GM18867 (cell line): ENCODE data around the gene TIPIN.
"Not testable (repeated sequence)": the region's sequence is repeated elsewhere in the genome, so short reads cannot be mapped to it uniquely, and the experiment has no call there.

Experiments
- ATAC-seq: cut with Tn5 transposase; IDR thresholded peaks from one replicate; pipeline ENCODE4 v1.9.1; 2021; ENCODE audit warnings: mild to moderate bottlenecking, moderate library complexity; ENCODE audit not compliant: unreplicated experiment

The TIPIN gene, protein sequence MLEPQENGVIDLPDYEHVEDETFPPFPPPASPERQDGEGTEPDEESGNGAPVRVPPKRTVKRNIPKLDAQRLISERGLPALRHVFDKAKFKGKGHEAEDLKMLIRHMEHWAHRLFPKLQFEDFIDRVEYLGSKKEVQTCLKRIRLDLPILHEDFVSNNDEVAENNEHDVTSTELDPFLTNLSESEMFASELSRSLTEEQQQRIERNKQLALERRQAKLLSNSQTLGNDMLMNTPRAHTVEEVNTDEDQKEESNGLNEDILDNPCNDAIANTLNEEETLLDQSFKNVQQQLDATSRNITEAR

DNA sequence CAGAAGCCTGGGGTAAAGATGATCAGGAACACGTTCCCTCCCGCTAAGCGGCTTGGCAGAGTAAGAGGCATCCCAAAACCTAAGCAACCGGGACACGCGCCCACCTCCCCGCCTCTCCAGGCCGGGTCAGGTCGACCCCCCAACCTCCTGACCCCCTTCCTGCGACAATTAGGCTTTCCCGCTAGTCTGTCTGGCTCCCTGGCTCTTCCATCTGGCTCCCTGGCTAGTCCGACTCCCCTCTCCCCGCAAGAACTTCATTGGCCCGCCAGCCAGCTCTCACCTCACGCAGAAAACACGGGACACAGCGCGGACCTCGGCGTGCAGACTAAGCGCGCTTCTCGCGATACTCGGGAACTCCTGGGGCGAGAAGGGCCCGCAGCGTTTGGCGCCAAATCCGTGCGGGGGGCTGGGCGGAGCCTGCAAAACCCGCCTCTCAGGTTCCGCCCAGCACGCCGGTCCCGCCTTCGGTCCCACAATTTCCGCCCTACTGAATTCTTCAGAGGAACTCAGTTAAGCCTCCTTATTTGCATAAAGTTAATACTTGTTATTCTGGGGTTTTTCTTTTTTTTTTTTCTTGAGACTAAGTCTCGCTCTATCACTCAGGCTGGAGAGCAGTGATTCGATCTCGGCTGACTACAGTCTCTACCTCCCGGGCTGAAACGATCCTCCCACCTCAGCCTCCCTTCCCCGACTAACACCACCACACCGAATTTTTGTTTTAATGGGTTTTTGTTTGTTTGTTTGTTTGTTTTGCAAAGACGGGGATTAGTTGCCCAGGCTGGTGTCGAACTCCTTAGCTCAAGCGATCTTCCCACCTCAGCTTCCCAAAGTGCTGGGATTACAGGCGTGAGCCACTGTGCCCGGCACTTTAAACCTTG is at the start of gene TIPIN:
Gene TIPIN, minus strand, starts transcription at position 327 of the 878 bp plus-strand sequence. CDS start 3,738 bp downstream, outside the sequence.
- peak; percentile 89 for ATAC-seq

DNA sequence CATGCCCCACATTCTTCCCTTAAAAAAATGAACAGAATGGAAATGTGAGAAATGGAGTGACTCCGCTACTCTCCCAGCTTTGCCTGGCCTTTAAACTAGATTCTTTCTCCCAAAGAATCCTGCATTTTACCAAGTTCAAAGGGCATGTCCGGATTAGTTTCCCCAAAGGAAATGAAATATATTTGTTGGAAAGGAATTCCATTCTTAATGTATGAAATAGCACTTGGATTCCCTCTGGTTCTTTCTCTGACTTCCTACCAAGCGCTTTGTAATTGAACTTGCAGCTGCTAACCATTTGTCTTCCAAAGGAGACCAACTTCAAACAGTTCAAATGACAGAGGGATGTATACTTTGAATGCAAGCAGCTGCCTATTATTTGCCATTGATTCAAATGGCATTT is 49.1 kb upstream of the TIPIN start:
- ATAC-seq, result no peak

DNA sequence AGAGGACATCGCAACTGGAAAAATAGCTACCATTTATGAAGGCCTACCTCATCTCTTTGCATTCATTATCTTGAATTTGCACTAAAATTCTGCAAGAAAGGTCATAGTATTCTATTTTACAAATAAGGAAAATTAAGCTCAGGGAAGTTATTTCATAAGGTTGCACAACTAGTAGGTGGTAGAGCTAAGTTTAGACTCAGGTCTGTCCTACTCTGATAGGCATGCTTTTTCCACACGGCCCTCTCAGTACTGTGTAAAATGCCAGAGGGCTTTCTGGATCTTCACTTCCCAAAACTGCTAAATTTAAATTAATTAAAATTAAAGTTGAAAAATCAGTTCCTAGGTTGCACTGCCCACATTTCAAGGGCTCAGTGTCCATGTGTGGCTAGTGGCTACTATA is 48.5 kb upstream of the TIPIN start:
- no peak for ATAC-seq

DNA sequence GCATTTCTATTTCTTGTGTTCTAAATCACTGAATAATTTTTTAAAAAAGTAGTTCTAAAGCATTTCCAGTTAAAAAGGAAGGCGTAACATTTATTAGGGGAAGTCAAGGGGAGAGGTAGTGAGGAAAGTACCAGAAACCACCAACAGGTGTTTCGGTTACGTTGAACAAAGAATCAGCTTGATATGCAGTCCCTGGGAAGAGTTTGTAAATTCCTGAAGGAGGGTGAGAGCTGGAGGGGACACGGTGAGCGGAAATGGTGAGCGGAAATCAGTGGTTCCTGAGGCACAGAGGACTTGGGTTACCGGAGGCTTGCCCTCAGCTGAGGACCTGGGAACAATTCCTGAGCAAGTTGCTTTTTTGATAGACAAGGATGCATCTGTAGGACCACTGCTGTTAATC is 48.0 kb upstream of the TIPIN start:
- ATAC-seq, result no peak

DNA sequence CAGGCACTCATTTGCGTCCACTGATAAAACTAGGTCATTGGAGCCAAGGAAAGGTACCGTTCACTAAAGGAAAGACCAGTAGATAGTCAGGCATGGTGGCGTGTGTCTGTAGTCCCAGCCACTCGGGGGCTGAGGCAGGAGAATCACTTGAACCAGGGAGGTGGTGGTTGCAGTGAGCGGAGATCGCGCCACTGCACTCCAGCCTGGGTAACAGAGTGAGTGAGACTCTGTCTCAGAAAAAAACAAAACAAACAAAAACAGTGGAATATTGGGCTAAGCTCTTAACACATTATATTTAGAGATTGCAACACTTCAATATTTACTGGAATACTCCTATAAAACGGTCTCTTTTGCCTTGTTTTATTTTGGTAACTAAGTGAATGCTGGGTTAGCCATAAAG is 47.6 kb upstream of the TIPIN start:
- no peak for ATAC-seq

DNA sequence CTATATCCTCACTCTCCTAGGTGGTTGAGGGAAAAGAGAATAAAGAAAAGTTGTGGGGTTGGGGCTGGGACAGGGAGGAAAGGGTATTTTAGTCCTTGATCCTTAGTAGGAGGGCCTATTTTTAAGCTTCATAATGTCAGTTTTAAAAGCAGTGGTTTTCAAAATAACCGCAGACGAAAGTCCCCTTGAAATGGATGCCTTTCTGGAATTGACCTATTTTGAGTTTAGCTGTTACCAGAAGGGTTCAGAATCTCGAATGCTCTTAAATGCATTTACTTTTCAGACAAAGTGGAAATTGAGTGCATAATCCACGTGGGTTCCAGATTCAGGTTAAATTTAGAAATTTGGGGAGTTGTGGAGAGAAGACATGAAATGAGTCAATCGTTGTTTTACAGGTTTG is 46.8 kb upstream of the TIPIN start:
- ATAC-seq, result no peak

DNA sequence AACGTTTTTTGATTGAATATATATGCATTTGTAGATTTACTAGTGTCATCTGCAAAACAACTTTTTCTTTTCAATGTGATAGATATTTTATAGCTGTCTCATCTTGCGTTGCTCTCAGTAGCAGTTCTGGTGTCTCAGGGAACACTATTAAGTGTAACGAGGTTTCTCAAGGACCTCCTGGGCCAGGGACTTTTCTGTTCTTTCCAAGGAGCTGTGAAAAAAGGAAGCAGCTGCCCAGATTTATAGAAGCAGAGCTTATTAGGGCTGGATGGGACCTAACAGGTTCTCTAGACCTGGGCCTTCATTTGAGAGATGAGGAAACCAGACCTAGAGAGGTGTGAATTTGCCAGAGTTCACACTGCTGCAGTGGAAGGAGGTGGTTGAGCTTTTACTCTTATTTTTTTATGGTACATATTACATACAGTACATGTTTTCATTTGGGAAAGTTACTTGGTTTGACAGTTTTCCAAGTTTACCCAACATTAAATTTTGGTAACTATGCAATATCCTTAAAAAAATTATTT is 46.3 kb upstream of the TIPIN start:
- no peak for ATAC-seq

DNA sequence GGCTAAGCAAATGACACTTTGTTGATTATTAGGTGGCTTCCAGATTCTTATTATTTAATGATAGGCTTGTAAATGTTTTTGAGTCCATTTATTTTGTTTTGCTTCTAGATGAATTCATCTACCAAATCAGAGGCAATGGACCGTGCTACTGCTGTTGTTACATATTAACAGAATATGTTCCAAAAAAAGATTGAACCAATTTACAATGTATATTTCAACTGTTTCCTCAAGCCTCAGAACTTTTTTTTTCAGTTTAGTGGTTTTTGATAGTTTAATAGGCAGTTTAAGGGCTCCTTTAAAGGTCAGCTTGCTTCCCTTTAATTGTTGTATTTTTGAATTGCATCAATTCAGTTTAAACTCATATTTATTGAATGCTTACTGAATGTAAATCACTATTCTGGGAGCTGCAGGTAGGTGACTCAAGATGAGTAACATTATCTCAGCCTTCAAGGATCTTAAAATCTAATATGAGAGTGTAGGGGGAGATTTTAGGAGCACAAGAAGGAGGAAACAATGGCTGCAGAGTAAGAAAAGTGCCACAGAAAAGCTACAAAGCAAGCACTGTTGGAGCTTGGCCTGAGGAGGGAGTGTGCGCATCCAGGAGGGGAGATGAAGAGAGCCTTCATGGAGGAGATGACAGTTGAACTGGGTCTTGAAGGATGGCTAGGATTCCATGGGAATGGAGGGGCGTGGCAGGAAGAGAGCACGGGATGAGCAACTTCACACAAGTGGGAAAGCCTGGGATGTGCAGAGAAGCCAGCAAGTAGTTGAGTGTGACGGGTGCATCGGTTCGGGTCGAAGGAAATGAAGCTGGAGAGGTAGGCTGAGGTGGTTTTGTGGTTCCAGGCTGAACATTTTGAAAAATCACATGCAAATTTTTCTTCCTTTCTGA is 44.9 kb upstream of the TIPIN start:
- ATAC-seq, result no peak

DNA sequence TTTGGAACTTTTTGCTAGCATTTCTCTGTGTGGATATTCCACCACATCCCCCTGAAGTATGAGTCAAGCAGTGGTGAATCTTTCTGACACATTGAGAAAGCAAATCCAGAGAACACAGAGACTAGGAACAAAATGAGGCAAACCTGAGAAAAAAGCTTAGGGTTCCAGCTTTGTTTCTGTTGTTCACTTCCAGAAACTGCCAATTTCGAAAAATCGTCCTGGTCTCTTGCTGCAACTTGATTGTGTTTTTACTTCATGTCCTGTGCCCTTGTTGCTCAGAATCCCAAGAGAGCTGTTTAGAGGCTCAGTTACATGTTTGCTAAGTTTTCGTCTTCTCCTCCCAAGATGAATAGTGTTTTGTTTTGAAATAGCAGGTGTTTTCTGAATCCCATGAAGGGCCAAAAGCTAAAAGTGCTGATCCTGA is 43.9 kb upstream of the TIPIN start:
- no peak for ATAC-seq

DNA sequence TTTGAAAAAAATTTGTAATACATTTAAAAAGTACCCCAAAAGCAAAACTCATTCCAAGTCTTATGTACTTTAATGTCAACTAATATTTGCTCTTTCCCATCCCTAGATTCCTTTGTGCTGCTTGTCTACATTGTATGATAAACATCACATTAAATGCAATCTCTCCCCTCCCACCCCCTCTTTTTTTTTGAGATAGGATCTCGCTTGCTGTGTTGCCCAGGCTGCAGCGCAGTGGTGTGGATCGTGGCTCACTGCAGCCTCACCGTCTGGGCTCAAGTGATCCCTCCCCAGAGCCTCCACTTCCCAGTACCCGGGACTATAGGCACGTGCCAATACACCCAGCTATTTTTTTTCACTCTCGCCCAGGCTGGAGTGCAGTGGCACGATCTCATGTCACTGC is 42.8 kb upstream of the TIPIN start:
- ATAC-seq, result no peak

DNA sequence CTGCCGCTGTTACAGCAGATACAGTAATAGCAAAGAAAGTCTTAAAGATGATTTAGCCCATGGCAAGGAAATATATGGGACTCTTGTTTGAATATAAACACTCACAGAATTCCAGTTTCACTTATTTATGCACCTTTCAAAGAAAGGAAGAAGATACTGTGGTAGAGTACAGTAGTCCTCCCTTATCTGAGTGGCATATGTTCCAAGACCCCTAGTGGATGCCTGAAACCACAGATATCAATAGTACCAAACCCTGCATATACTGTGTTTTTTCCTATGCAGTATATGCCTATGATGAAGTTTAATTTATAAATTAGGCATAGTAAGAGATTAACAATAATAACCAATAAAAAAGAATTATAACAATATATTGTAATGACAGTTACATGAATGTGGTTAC is 38.4 kb upstream of the TIPIN start:
- no peak for ATAC-seq

DNA sequence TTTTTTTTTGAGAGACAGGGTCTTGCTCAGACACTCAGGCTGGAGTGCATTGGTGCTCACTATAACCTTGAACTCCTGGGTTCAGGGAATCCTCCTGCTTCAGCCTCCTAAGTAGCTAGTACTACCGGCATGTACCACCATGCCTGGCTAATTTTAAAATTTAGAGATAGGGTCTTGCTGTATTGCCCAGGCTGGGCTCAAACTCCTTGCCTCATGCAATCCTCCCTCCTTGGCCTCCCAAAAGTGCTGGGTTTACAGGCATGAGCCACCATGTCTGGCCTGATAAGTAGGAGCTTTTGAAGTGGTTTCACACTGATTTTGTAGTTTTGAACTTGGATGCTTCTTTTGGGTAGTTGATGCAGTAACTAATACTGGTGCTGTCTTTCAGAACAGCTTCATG is 38.0 kb upstream of the TIPIN start:
- ATAC-seq, result no peak

DNA sequence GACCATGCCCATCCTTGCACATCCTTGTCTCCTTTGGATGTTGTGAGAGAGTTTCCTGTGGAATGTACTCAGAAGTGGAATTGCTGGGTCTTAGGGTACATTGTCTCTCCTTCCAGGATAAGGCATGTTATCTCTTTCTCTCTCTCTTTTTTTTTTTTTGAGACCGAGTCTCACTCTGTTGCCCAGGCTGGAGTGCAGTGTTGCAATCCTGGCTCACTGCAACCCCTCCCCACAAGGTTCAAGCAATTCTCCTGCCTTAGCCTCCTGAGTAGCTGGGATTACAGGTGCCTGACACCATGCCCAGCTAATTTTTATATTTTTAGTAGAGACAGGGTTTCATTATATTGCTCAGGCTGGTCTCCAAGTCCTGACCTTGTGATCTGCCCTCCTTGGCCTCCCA is 36.6 kb upstream of the TIPIN start:
- ATAC-seq, result not testable (repeated sequence)

DNA sequence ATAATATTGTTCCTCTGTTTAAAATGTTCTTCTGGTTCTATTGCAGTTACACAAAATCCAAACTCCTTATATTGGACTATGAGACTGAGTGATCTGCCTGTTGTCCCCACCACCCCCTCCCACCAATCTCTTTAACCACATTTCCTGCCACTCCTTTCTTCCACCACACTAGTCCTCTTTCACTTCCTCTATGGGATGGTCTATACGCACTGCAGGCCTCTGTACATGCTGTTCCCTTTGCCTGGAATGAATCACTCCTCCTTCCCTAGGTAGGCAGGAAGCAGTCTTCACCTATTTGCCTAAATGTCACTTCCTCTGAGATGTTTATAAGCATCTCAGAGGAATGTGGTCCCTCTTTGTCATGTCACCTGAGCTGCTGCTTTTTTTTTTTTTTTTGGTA is 34.2 kb upstream of the TIPIN start:
- ATAC-seq, result no peak

DNA sequence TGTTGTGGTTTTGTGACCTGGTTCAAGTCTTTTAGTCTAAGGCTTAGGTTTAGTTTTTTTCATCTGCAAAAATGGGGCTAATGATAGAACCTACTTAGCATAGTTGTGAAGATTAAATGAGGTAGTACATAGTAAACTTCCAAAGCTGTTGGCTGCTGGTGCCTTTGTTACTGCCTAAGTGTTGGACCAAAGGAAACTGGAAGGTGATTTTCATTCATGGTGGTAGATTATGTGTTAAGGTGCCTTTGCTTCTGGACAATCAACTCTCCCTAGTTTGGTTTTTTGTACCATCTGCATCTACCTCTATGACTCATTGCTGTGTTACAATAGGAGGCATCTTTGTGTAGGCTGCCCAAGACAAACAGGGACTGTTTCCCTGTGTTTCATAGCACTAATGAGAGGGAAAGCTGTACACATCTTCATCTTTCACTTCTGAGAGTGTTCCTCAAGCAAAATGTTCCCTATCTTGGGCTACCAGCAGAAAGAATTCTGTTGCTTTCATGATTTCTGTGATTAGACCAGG is 33.4 kb upstream of the TIPIN start:
- no peak for ATAC-seq

DNA sequence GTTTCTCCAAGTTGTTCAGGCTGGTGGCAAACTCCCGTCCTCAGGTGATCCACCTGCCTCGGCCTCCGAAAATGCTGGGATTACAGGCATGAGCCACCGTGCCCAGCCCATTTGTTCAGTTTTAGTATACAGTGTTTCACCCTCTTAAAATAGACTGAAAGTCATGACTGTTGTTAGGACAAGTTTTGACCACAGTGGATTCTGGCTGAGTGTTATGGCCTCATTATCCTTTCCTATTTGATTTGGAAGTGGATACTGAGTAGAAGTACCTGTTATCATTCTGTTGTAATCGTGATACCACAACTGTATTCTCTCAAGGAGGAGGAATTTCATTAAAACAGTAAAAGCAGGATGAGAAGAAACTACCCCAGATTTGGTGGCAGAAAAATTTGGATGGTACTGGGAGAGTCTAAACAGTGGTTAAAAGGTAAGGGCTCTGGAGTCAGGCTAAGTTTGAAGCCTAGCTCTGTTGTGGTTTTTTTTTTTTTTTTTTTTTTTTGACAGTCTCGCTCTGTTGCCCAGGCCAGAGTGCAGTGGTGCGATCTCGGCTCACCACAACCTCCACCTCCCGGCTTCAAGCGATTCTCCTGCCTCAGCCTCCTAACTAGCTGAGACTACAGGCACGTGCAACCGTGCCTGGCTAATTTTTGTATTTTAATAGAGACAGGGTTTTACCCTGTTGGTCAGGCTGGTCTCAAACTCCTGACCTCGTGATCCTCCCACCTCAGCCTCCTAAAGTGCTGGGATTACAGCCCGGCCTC is 32.8 kb upstream of the TIPIN start:
- ATAC-seq, result no peak

DNA sequence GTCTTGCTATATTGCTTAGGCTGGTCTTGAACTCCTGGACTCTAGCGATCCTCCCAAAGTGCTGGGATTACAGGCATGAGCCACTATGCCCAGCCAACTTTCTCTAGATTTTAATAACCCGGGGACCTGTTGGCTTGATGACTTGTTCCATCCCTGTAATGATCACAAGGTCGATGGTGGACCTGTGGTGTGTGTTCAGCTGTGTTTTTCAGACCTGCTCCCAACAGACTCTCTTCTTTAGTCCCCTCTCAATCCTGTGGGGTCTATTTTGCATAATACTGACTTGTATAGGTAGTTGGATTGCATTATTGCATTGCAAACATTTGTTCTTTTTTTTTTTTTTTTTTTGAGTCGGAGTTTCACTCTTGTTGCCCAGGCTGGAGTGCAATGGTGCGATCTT is 32.1 kb upstream of the TIPIN start:
- no peak for ATAC-seq

DNA sequence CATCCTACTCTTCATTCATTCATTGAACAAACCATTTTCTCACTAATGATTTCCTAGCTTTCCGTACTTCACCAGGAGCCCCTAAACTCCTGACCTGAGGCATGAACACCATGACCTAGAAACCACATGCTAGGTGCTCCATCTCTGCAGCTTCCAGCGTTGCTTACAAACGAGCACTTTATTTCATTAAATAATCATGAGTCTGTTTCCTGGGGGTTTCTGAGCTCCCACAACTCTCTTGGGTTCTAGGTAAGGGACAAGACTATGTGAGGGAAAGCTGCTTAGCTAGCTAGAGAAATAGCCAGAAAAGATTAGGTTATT is 31.5 kb upstream of the TIPIN start:
- no peak for ATAC-seq

DNA sequence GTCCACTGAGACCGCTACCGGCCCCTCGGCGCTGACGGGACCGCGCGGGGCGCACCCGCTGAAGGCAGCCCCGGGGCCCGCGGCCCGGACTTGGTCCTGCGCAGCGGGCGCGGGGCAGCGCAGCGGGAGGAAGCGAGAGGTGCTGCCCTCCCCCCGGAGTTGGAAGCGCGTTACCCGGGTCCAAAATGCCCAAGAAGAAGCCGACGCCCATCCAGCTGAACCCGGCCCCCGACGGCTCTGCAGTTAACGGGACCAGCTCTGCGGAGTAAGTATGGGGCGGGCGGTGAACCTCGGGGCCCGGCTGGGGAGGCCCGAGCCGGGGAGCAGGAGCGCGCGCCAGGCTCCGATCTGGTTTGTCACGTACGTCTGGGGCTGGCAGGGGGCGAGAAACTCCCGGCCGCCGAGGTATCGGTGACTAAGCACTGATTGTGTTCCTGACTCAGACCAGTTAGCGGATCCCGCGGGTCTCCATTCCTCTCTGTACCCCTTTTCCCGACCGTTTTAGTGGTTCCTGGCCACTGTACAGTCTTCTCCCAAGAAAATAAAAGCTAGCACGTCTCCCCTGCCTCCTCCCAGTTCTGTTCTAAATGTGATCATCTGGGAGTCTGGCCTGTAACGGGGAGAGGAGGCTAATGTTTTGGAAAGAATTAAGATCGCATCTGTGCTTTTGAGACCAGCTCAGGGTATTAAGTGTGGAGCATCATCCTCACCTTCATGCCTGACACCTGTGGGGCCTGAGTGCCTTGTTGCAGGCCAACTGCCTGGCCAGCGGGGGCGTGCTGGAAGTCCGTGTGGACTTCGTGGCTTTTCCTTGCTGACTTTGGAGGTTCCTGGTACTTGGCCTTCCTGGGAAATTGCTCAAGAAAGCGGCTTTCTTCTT is 30.9 kb upstream of the TIPIN start:
- peak; percentile 23 for ATAC-seq
